Gastrocnemius medialis (tissue), 4 donors: ENCODE results near the gene TOMM6.

Source experiments
- POLR2A ChIP-seq, 2 donors: fragments of 450-650 bp; IDR thresholded peaks; one replicate each; pipeline ENCODE4 v1.6.1; 2017; ENCODE audit warnings: antibody characterized with exemption in 2 of 2, mild to moderate bottlenecking in 2 of 2, moderate library complexity in 2 of 2
- TF ChIP-seq, protein P1 (sequence below), 5 experiments: fragments of 450-650 bp in 3 of 5; fragments of 200-600 bp in 2 of 5; sonication (generic) in 2 of 5; IDR thresholded peaks in 4 of 5; conservative IDR thresholded peaks in 1 of 5; 1 replicate in 4 of 5; 2 replicates in 1 of 5; pipeline ENCODE4 v1.5.1; 2016 to 2019; ENCODE audit warnings: antibody characterized with exemption in 5 of 5, mild to moderate bottlenecking in 3 of 5, moderate library complexity in 3 of 5

GRCh38 chr6:41781366-41781730 lies 6.1 kb upstream of the TOMM6 start:
- TF ChIP-seq, protein P1, sequence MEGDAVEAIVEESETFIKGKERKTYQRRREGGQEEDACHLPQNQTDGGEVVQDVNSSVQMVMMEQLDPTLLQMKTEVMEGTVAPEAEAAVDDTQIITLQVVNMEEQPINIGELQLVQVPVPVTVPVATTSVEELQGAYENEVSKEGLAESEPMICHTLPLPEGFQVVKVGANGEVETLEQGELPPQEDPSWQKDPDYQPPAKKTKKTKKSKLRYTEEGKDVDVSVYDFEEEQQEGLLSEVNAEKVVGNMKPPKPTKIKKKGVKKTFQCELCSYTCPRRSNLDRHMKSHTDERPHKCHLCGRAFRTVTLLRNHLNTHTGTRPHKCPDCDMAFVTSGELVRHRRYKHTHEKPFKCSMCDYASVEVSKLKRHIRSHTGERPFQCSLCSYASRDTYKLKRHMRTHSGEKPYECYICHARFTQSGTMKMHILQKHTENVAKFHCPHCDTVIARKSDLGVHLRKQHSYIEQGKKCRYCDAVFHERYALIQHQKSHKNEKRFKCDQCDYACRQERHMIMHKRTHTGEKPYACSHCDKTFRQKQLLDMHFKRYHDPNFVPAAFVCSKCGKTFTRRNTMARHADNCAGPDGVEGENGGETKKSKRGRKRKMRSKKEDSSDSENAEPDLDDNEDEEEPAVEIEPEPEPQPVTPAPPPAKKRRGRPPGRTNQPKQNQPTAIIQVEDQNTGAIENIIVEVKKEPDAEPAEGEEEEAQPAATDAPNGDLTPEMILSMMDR (IDR thresholded peaks at IDR 0.05 in 4 of 5, conservative IDR thresholded peaks at IDR 0.05 in 1 of 5): no peak
- TF ChIP-seq POLR2A (IDR thresholded peaks at IDR 0.05): no peak
